ENCODE results near the gene TMEM30A.

Gene TMEM30A

GRCh38 chr6:75220357-75220756, 64.2 kb downstream of the TMEM30A start:
- no peak for DNase-seq (ENCODE audit: low read depth in 2 of 2, low spot score in 1 of 2)

- no peak for DNase-seq (ENCODE audit: low read depth in 2 of 2, low spot score in 1 of 2)
Measured at GRCh38 chr6:75219263-75219662, 65.3 kb downstream of the TMEM30A start.

DNA sequence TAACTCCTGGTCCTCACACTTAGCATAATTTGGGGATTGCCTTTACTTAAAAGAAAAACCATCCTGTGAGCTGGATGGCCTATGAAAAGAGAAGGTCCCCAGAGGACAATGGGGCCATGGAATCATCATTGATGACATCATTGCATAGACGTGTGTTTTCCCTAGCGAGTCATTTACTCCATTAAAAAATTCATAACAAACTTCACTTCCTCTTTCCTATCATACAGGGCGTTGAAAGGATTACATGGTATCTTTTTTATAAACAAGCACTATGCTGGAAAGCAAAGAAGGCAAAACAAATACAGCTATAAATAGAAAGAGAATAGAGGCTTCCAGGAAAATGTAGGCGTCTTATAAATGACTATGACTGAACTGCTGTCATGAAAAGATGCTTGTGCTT, 67.4 kb downstream of the TMEM30A start:
- no peak for DNase-seq (ENCODE audit: low read depth in 2 of 2, low spot score in 1 of 2)

DNA sequence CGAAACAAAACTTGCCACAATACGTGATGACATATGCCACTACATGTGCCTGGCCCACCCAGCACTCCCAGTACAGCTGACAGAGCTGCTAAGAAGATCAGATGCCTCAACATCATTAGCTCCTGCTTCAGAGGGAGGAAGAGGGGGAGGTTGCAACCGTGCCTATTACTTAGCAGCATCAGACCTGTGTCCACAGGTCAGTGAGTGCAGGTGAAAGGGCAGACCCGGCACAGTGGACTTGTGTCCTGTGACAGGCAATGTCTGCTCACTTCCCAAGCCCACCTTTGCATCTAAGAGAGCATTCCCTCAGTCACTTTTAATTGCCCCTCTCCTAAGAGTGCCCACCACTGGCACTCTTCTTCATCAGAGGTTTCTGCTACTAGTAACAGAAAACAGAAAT, 69.3 kb downstream of the TMEM30A start:
- DNase-seq (ENCODE audit: low read depth in 2 of 2, low spot score in 1 of 2), result no peak

- DNase-seq (ENCODE audit: low read depth in 2 of 2, low spot score in 1 of 2), result no peak
Measured at GRCh38 chr6:75213732-75214131, 70.9 kb downstream of the TMEM30A start.

DNA sequence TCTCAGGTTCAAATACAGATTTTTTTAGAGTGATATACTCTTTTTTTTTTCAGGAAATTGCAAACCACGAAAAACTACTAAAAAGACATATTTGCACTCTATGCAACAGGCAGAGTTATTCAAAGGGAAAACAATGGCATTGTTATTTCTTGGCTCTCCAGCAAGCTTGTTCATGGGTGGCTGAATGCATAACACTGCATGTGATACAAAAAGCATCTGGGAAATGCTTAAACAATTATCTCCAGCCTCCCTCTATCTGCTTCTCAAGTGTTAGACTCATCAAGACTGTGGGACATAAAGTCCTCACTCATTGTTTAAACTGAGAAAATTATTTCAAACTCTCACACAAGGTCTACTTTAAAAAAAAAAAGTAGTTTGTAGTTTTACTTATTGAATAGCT, 71.5 kb downstream of the TMEM30A start:
- no peak for DNase-seq (ENCODE audit: low read depth in 2 of 2, low spot score in 1 of 2)

- DNase-seq (ENCODE audit: low read depth in 2 of 2, low spot score in 1 of 2), result no peak
Measured at GRCh38 chr6:75211920-75212590, 72.5 kb downstream of the TMEM30A start.

DNA sequence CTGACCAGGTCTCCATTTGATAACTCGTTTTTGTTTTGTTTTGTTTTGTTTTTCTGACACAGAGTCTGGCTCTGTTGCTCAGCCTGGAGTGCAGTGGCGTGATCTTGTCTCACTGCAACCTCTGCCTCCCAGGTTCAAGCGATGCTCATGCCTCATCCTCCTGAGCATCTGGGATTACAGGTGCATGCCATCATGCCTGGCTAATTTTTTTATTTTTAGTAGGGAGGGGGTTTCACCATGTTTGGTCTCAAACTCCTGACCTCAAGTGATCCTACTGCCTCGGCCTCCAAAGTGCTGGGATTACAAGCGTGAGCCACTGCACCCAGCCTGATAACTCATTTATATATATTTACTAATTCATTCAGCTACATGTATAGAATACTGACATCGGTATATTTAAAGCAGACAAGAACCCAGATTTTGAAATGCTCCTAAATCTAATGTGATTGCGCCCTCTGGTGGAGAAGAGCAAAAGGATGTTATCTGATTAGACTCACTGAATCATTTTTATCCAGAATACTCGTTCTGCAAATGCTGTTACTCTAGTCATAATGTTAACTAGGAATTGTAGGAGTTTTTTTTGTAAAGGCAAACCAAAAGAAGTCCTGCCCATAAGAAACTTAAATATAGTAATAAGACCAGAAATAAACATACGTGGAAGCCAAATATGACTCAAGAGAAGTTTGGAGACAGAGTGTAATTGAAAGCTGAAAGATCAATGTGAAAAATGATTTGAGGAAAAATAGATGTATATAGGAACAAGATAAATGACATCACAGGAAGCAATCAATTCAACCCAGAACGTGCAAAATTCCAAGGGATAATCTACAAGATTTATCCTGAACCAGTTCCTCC, 73.5 kb downstream of the TMEM30A start:
- peak in 1 of 2 donors; percentile 15 for DNase-seq (ENCODE audit: low read depth in 2 of 2, low spot score in 1 of 2)

- no peak for DNase-seq (ENCODE audit: low read depth in 2 of 2, low spot score in 1 of 2)
Measured at GRCh38 chr6:75209184-75209723, 75.3 kb downstream of the TMEM30A start.

GRCh38 chr6:75208298-75209183, 76.1 kb downstream of the TMEM30A start:
- peak; percentile 35 to 69 for DNase-seq (ENCODE audit: low read depth in 2 of 2, low spot score in 1 of 2)

DNA sequence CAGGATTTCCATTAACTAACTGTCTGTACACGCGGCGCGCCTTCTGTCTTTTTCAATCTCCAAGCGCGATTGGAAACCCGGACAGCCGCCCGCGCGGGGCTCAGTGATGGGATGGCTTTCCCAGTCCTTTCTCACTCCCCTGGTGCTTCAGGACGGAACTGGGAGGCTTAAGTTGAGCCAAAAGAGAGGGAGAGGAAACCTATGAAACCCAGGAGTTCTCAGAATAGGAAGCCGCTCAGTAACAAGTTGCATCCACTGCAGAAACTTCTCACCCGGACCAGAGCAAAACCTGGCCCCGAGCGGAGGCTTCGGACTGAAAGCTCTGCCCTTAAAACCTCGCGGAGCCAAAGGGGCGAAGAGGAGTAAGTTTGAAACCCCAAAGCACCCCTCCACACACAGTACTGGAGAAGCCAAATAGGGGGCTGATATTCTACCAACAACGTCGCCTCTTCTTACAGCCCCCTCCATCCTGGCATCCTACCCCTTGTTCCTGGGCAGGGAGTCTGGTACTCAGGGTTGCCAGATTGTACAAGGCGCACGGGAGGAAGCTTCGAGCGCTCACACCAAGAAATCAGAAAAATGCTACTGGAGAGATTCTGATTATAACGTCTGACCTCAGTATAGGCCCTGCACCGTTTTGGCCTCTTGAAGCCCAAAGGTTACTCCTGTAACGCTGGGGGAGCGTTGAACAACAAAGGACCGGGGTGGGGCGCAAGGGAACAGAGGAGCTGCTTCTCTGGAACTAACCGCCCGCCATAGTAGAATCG, 77.8 kb downstream of the TMEM30A start:
- no peak for DNase-seq (ENCODE audit: low read depth in 2 of 2, low spot score in 1 of 2)

DNA sequence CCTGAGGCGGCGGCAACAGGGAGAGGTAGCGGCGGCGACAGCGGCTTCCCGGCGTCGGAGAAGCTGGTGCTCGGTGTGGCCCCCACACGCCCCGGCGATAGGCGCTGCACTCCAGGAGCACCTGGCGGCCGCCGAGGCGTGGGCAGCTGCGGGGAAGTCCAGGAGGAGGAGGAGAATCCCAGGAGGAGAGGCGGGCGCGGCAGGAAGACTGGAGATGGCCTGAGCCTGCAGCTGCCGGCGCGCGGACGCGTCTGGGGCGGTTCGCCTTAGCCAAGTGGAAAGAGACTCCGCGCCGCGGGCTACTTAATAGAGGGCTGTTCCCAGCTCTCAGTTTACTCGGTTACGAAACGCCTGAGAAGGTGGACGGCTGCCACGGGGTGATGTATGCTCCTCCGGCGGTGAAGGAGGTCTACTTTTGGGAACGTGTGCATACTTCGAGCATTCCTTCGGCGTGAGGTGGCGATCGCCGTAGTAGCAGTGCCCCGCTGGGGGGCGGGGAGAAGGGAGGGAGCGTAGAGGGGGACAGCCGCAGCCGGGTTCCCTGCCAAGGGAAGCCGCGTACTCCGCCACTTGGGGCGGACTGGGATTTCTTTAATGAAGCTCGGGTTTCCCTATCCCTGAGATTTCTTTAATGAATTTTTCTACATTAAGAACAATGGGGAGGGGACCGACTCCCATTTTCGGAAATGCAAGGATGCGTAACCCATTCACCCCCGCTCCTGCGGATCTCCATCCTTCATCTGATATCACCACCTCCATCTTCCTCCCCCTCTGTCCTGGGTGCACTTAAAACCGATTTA, 78.6 kb downstream of the TMEM30A start, which contains the start of gene COL12A1:
COL12A1 (minus strand) TSS at position 278 of the 800 bp plus-strand sequence. CDS start 3,261 bp downstream, outside the sequence.
- no peak for DNase-seq (ENCODE audit: low read depth in 2 of 2, low spot score in 1 of 2)

DNA sequence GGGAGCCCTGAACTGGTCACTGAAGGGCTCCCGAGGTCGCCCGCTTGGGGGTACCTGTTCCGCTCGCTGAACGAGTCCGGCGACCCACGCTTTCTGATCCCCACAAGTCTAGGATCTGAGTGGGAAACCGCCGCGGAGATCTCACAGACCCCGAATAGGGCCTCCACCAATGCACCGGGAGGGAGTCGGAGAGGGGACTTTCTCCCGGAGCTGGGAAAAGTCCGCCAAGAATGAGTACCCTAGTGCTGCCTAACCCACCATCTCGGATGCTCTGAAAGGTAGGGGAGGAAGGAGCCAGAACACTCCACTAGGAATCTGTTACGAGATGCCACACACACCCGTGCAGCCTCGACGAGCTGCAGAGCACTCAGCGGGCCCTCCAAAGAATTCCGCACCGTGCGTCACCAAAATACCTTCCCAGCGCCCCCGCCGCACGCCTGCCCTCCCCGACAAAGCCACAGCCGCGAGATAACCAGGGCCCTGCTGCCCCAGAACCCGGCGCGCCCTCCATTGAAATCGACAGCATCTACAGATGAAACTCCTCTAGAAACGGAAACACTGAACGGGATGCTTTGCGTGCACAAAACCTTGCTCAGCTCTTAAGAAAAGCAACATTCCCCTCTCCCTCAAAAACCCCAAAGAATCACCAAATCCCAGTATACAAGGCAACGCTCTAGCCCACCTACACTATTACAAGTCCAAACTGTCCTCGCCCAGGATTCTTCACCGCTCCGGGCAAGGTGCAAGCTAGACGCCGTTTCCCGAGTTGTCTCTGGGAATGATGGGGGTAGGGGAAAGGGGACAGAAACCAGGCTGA, 79.4 kb downstream of the TMEM30A start:
- no peak for DNase-seq (ENCODE audit: low read depth in 2 of 2, low spot score in 1 of 2)

DNA sequence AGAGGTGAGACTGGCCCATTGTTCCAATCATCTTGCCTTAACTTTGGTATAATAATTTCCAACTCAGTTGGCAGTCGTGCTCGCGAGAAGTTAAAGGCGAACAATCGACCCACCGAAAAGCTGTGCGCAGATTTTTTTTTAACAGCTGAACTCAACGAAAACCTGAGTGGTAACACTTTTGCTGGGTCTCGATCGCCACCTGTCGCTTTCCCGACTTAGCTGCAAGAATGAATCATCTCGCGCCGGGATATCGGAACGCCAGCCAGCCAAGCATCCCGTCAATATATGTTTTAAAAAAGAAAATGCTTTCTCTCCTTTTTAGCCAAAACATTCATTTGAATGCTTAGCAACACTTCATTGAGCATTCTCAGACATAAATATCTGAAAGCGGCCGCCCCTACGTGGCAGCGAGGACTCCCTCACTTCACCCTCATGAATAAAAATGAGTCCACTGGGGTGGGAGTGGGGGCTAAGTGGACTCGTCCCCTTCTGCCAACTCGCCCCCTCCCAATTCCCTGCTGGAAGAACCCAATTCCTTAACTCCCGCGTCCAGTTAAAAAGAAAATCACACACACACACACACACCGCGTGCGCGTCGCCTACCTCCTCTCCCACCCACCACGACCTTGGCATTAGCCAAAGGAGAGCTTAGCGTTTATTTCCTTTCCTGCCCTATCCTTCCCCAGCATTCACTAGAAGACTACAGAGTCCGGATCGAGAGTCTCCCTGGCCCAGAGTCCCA, 80.2 kb downstream of the TMEM30A start:
- no peak for DNase-seq (ENCODE audit: low read depth in 2 of 2, low spot score in 1 of 2)

GRCh38 chr6:75203721-75204120, 80.9 kb downstream of the TMEM30A start:
- DNase-seq (ENCODE audit: low read depth in 2 of 2, low spot score in 1 of 2), result no peak

All from stimulated activated CD8-positive, alpha-beta memory T cell treated with anti-CD3 and anti-CD28 coated beads, Interleukin-4, amount 100 ng/mL, for 1 hour (primary cell).